Thyroid gland (tissue), 4 donors: Measurements from ENCODE around the gene PAK1IP1. TPM values are rescaled to one million over a fixed set of nuclear protein-coding genes. Genes with fewer than 3 reads are reported as not detected.

ENCODE experiments used
- DNase-seq, 2 donors: peaks; one replicate each; pipeline ENCODE4 v3.0.0-alpha.2; 2019
- H3K27ac ChIP-seq, 3 donors: fragments of 200-600 bp; sonication (generic); 1 replicate in 2 of 3; 2 replicates in 1 of 3; pipeline ENCODE4 v1.5.1; 2016 to 2019; ENCODE audit warnings: mild to moderate bottlenecking in 1 of 3, moderate library complexity in 1 of 3
- H3K27me3 ChIP-seq: fragments of 200-600 bp; sonication (generic); one replicate; pipeline ENCODE4 v1.5.1; 2019
- H3K36me3 ChIP-seq, 2 donors: fragments of 200-600 bp; sonication (generic); one replicate each; pipeline ENCODE4 v1.5.1; 2016 to 2019
- H3K4me1 ChIP-seq, 2 donors: fragments of 200-600 bp; sonication (generic); one replicate each; pipeline ENCODE4 v1.5.1; 2017 to 2019
- H3K4me3 ChIP-seq, 3 donors: fragments of 200-600 bp; sonication (generic); replicated peaks in 1 of 3; 1 replicate in 2 of 3; 2 replicates in 1 of 3; pipeline ENCODE4 v1.5.1; 2016; ENCODE audit warnings: mild to moderate bottlenecking in 1 of 3
- H3K9me3 ChIP-seq: fragments of 200-600 bp; sonication (generic); one replicate; pipeline ENCODE4 v1.5.1; 2017
- POLR2A ChIP-seq, 2 donors: fragments of 450-650 bp; IDR thresholded peaks; one replicate each; pipeline ENCODE4 v1.6.1; 2017; ENCODE audit warnings: antibody characterized with exemption in 2 of 2, mild to moderate bottlenecking in 2 of 2, moderate library complexity in 1 of 2
- WGBS, 2 donors: methylation state at CpG; one replicate each; pipeline ENCODE4 v1.1.5; 2017; 5-methylcytosine and 5-hydroxymethylcytosine counted together
- intact Hi-C: fragments of 100-400 bp; cut with DNase I; formaldehyde crosslinking; loops from one replicate; pipeline ENCODE4 v1.15.1; 2023
- total RNA-seq, 4 donors: library from RNA; depleted of rRNA; stranded (reverse); fragments of >200 nt; gene quantifications; one replicate each; pipeline ENCODE4 v1.2.3, GENCODE V29; 2016
- TF ChIP-seq, protein P1 (sequence below), 6 experiments: fragments of 200-600 bp in 3 of 6; fragments of 450-650 bp in 3 of 6; sonication (generic) in 3 of 6; IDR thresholded peaks; one replicate each; pipeline ENCODE4 v1.5.1; 2016 to 2019; ENCODE audit warnings: antibody characterized with exemption in 6 of 6, mild to moderate bottlenecking in 2 of 6, inconsistent platforms in 1 of 6, moderate library complexity in 1 of 6

Gene PAK1IP1
- total RNA-seq, 4 donors from 2014 or later: 8.8 to 15.6 (median 12.7) TPM

DNA sequence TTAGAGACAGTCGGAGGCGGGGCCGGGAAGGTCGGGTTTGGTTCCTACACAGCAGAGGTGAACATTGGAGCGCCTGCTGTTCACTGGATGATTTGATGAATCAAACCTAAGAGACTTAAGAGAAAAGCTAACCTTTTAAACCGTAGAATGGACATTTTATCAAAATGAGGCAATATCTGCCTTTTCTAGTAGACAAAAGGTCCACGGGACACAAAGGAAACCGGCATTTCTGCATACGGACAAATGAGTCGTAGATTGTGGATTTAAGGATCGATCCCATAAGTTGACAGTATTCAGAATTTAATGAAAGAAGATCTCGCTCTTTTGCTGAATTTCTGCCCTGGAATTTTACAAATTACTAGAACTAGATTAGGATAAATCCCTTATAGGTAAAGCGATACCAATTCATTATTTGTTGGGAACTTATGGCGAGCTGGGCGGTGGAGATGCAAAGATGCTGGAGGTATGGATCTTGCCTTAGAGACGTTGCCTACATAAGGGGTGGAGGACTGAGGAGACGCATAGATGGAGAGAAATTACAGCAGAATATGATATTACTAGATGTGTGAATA, 400 bp downstream of the PAK1IP1 start:
- peaks cover 19 to 23% of the 10 kb centered on the region in 2 donors for H3K4me1 ChIP-seq
- no peak for DNase-seq
- H3K27me3 ChIP-seq: no peaks in the 10 kb centered on the region
- peak overlapping the region; percentile 90 to 97 (median 96) for H3K27ac ChIP-seq
- H3K4me3 ChIP-seq: peak overlapping the region; percentile 47 to 61 (median 50)
- TF ChIP-seq, protein P1, sequence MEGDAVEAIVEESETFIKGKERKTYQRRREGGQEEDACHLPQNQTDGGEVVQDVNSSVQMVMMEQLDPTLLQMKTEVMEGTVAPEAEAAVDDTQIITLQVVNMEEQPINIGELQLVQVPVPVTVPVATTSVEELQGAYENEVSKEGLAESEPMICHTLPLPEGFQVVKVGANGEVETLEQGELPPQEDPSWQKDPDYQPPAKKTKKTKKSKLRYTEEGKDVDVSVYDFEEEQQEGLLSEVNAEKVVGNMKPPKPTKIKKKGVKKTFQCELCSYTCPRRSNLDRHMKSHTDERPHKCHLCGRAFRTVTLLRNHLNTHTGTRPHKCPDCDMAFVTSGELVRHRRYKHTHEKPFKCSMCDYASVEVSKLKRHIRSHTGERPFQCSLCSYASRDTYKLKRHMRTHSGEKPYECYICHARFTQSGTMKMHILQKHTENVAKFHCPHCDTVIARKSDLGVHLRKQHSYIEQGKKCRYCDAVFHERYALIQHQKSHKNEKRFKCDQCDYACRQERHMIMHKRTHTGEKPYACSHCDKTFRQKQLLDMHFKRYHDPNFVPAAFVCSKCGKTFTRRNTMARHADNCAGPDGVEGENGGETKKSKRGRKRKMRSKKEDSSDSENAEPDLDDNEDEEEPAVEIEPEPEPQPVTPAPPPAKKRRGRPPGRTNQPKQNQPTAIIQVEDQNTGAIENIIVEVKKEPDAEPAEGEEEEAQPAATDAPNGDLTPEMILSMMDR (IDR thresholded peaks at IDR 0.05): no peak
- TF ChIP-seq POLR2A (IDR thresholded peaks at IDR 0.05): no peak
- intact Hi-C loops: loop anchor here (10.0 kb wide), 2 partner anchors 50 to 180 kb away; partner anchors contain the start of gene TMEM14B
- no peaks in the 10 kb centered on the region for H3K9me3 ChIP-seq
- peaks cover 6 to 12% of the 10 kb centered on the region in 2 donors for H3K36me3 ChIP-seq
- 1% methylated on average over 17 of the region's 17 CpGs for WGBS, 2 donors

DNA sequence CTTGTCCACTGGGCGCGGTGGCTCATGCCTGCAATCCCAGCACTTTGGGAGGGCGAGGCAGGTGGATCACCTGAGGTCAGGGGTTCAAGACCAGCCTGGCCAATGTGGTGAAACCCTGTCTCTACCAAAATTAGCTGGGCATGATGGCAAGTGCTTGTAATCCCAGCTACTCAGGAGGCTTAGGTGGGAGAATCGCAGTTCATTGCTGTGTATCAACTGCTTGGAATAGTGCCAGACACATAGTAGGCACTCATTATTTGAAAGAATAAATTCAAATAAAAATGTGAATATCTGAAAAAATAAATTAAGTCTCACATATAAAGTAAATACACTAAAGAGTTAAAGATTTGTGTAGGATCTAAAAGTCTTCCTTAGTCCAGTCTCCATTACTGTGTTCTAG, 1.9 kb downstream of the PAK1IP1 start:
- H3K27me3 ChIP-seq: no peaks in the 10 kb centered on the region
- DNase-seq: no peak
- 94% methylated on average over 4 of the region's 4 CpGs for WGBS, 2 donors
- intact Hi-C loops: loop anchor here (10.0 kb wide), 2 partner anchors 48 to 182 kb away; partner anchors contain the start of gene TMEM14B
- TF ChIP-seq POLR2A (IDR thresholded peaks at IDR 0.05): no peak
- TF ChIP-seq, protein P1 (IDR thresholded peaks at IDR 0.05): no peak
- H3K27ac ChIP-seq: no peak overlapping the region
- no peaks in the 10 kb centered on the region for H3K9me3 ChIP-seq
- peaks cover 19 to 23% of the 10 kb centered on the region in 2 donors for H3K4me1 ChIP-seq
- peaks cover 6 to 12% of the 10 kb centered on the region in 2 donors for H3K36me3 ChIP-seq
- no peak overlapping the region for H3K4me3 ChIP-seq

DNA sequence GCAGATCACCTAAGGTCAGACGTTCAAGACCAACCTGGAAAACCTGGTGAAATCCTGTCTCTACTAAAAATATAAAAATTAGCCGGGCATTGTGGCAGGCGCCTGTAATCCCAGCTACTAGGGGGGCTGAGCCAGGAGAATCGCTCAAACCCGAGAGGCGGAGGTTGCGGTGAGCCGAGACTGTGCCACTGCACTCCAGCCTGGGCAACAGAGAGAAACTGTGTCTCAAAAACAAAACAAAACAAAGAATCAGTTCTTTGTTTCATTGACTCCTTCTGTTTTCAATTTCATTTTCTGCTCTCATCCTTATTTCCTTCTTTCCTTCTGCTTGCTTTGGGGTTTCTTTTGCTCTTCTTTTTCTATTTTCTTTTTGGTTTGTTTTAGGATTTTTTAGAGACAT, 19.2 kb downstream of the PAK1IP1 start:
- no peaks in the 10 kb centered on the region for H3K4me1 ChIP-seq
- no peak for TF ChIP-seq POLR2A (IDR thresholded peaks at IDR 0.05)
- TF ChIP-seq, protein P1 (IDR thresholded peaks at IDR 0.05): no peak
- no peak for DNase-seq
- H3K9me3 ChIP-seq: no peaks in the 10 kb centered on the region
- H3K4me3 ChIP-seq: no peak overlapping the region
- H3K27me3 ChIP-seq: no peaks in the 10 kb centered on the region
- 84 to 87% methylated on average over 8 of the region's 8 CpGs for whole genome bisulfite sequencing, 2 donors
- H3K36me3 ChIP-seq: peaks cover 0 to 12% of the 10 kb centered on the region in 2 donors
- intact Hi-C loops: no loop called here
- no peak overlapping the region for H3K27ac ChIP-seq

DNA sequence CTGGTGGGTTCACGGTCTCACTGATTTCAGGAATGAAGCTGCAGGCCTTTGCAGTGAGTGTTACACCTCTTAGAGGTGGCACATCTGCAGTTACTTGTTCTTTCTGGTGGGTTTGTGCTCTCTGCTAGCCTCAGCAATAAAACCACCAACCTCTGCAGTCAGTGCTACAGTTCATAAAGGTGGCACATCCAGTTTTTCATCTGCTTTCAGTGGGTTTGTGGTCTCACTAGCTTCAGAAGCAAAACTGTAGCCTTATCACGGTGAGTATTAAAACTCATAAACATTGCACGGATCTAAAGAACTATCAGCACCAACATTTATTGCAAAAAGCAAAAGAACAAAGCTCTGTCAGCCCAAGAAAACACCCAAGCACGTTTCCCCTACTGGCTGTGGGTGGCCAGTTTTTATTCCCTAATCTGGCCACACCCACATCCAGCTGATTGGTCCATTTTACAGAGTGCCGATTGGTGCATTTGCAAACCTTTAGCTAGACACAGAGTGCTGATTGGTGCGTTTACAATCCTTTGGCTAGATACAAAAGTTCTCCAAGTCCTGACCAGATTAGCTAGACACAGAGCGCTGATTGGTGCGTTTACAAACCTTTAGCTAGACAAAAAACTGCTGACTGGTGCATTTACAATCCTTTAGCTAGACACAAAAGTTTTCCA, 24.7 kb downstream of the PAK1IP1 start:
- H3K4me1 ChIP-seq: peaks cover 15 to 16% of the 10 kb centered on the region in 2 donors
- no peaks in the 10 kb centered on the region for H3K9me3 ChIP-seq
- intact Hi-C loops: no loop called here
- TF ChIP-seq, protein P1 (IDR thresholded peaks at IDR 0.05): no peak
- TF ChIP-seq POLR2A (IDR thresholded peaks at IDR 0.05): no peak
- no peaks in the 10 kb centered on the region for H3K27me3 ChIP-seq
- no peak for DNase-seq
- WGBS, 2 donors: 83 to 85% methylated on average over 8 of the region's 8 CpGs
- no peaks in the 10 kb centered on the region for H3K36me3 ChIP-seq
- peak overlapping the region in 1 of 3 donors; percentile 79 for H3K27ac ChIP-seq
- H3K4me3 ChIP-seq: peak overlapping the region in 1 of 3 donors; percentile 37

DNA sequence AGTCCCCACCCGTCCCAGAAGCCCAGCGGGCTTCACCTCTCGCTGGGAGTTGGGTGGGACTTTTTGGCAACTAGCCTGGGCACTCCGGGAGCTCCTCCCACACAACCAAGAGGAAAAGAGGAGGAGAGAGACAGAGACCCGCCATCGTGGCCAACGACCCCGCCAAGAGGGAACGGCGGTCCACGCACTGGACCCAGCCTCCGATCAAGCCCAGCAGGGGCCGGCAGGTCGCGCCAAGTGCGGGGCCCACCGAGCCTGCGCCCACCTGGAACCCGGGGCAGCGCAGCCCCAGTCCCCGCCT, 25.1 kb downstream of the PAK1IP1 start:
- H3K27ac ChIP-seq: peak overlapping the region; percentile 5 to 79 (median 42)
- intact Hi-C loops: no loop called here
- no peak for TF ChIP-seq POLR2A (IDR thresholded peaks at IDR 0.05)
- TF ChIP-seq, protein P1 (IDR thresholded peaks at IDR 0.05): no peak
- no peaks in the 10 kb centered on the region for H3K9me3 ChIP-seq
- peaks cover 17 to 19% of the 10 kb centered on the region in 2 donors for H3K4me1 ChIP-seq
- peak; percentile 17 for DNase-seq
- no peaks in the 10 kb centered on the region for H3K36me3 ChIP-seq
- peak overlapping the region; percentile 0 to 37 (median 3) for H3K4me3 ChIP-seq
- H3K27me3 ChIP-seq: no peaks in the 10 kb centered on the region
- WGBS, 2 donors: 45 to 55% methylated on average over 4 to 21 of the region's 21 CpGs
